ENCODE data around the gene PTGER1. TPM values are rescaled to one million over a fixed set of nuclear protein-coding genes. Genes with fewer than 3 reads are reported as not detected.

The PTGER1 gene
- total and polyA plus RNA-seq, 2 of the 13 experiments (the other 11 are each of a cell fraction or from before 2014, with no cell fraction given), result 0.13 TPM; not detected in 1

- TF ChIP-seq ETV6 (CRISPR knock-in tag; conservative IDR thresholded peaks at IDR 0.05) (no peak), ZFY (CRISPR knock-in tag; IDR thresholded peaks at IDR 0.05) (peak; percentile 79), FOSL2 (CRISPR knock-in tag; IDR thresholded peaks at IDR 0.05) (0 out of 2 replicates have a peak, but pooled peaks have one; percentile 5), RXRB (CRISPR knock-in tag; IDR thresholded peaks at IDR 0.05; ENCODE audit: borderline replicate concordance) (0 out of 2 replicates have a peak, but pooled peaks have one; percentile 12), MAZ (IDR thresholded peaks at IDR 0.05; ENCODE audit: borderline replicate concordance, low read depth, low read length) (no peak), MAZ (CRISPR knock-in tag; IDR thresholded peaks at IDR 0.05; ENCODE audit: low read depth) (no peak), ZBTB3 (CRISPR knock-in tag; IDR thresholded peaks at IDR 0.05; ENCODE audit: borderline replicate concordance, low read depth) (no peak), FOXP4 (CRISPR knock-in tag; IDR thresholded peaks at IDR 0.05) (no peak), ZNF143 (CRISPR knock-in tag; IDR thresholded peaks at IDR 0.05) (peak; percentile 69), SMC3 (IDR thresholded peaks at IDR 0.05; ENCODE audit: low read length) (no peak), SAP130 (CRISPR knock-in tag; IDR thresholded peaks at IDR 0.05; ENCODE audit: low read depth) (peak; percentile 11; the same call in 1 of the 2 replicates), MYPOP (CRISPR knock-in tag; IDR thresholded peaks at IDR 0.05) (no peak), ZNF234 (CRISPR knock-in tag; conservative IDR thresholded peaks at IDR 0.05) (no peak), MAX (IDR thresholded peaks at IDR 0.05) (0 out of 2 replicates have a peak, but pooled peaks have one; percentile 11), ZNF484 (CRISPR knock-in tag; IDR thresholded peaks at IDR 0.05; ENCODE audit: borderline replicate concordance, low read depth) (no peak), TBX3 (IDR thresholded peaks at IDR 0.05; ENCODE audit: borderline replicate concordance) (no peak), GABPB1 (CRISPR knock-in tag; IDR thresholded peaks at IDR 0.05) (peak; percentile 45; the same call in 1 of the 2 replicates), ETV5 (CRISPR knock-in tag; IDR thresholded peaks at IDR 0.05; ENCODE audit: borderline replicate concordance) (no peak)
These were observed 42.2 kb downstream of the PTGER1 start, which contains the start of gene PKN1 (continued) for GRCh38 chr19:14432791-14433553.
